H1 (cell line): ENCODE results near the gene EEPD1. TPM values are rescaled to one million over a fixed set of nuclear protein-coding genes. Genes with fewer than 3 reads are reported as not detected.

Experiments used
- CREB1 ChIP-seq: IDR thresholded peaks from 2 replicates; pipeline ENCODE4 v1.6.1; 2012; ENCODE audit warnings: inconsistent platforms
- HDAC6 ChIP-seq: IDR thresholded peaks from one replicate; pipeline ENCODE4 v1.7.1; 2012; ENCODE audit warnings: low read depth, mild to moderate bottlenecking, inconsistent platforms, low read length, moderate library complexity
- SRF ChIP-seq: IDR thresholded peaks from 2 replicates; pipeline ENCODE4 v1.6.1; 2011; ENCODE audit warnings: mild to moderate bottlenecking, low read depth, low read length, moderate library complexity
- polyA plus RNA-seq, 7 experiments: library from polyadenylated mRNA; depleted of rRNA in 3 of 7; stranded (reverse) in 5 of 7; unstranded in 2 of 7; fragments of >200 nt in 5 of 7; fragments of 200-250 nt in 2 of 7; gene quantifications; 1 replicate in 5 of 7; 2 replicates in 1 of 7; 4 replicates in 1 of 7; pipeline versions ENCODE4 v1.2.1 to v1.2.3, GENCODE V29; 2011 to 2013; ENCODE audit warnings: missing spikeins in 2 of 7, mixed read lengths in 2 of 7
- total RNA-seq: library from RNA; stranded (reverse); fragmentation: NEBNext Ultra II Directional; extraction: Animal tissue kit (Norgen Biotek cat#: 25700); gene quantifications from 2 replicates; pipeline ENCODE4 v1.2.1, GENCODE V29; 2021

Gene EEPD1
- total and polyA plus RNA-seq, 2 of the 8 experiments (the other 6 are each of a cell fraction or from before 2014, with no cell fraction given) = 3.1 to 7.8 TPM

GRCh38 chr7:36261019-36261754, 108.1 kb downstream of the EEPD1 start (continued):
- TF ChIP-seq SRF = no peak
- TF ChIP-seq HDAC6 = no peak
- TF ChIP-seq CREB1 = no peak
- TF ChIP-seq, all 59 proteins: peak for 0
